Tibial artery (tissue), 4 donors: ENCODE results near the gene APBB2.
A peak's percentile ranks its signal among the peaks of the same experiment; 100 is the strongest.

ENCODE experiments used
- DNase-seq, 2 donors: peaks; one replicate each; pipeline ENCODE4 v3.0.0-alpha.2; 2019
- H3K27ac ChIP-seq, 2 donors: fragments of 200-600 bp; sonication (generic) in 1 of 2; 1 replicate in 1 of 2; 2 replicates in 1 of 2; pipeline ENCODE4 v1.5.1; 2018 to 2019; ENCODE audit warnings: mild to moderate bottlenecking in 1 of 2
- H3K27me3 ChIP-seq, 2 donors: fragments of 200-600 bp; sonication (generic) in 1 of 2; one replicate each; pipeline versions ENCODE4 v1.5.1 to v1.6.0; 2016 to 2019
- H3K36me3 ChIP-seq, 3 donors: fragments of 200-600 bp; sonication (generic) in 2 of 3; one replicate each; pipeline ENCODE4 v1.5.1; 2016 to 2019; ENCODE audit warnings: mild to moderate bottlenecking in 2 of 3
- H3K4me1 ChIP-seq, 4 donors: fragments of 200-600 bp; sonication (generic) in 2 of 4; 1 replicate in 3 of 4; 2 replicates in 1 of 4; pipeline ENCODE4 v1.5.1; 2016 to 2019
- H3K4me3 ChIP-seq, 2 donors: fragments of 200-600 bp; sonication (generic) in 1 of 2; 1 replicate in 1 of 2; 2 replicates in 1 of 2; pipeline ENCODE4 v1.5.1; 2018 to 2019; ENCODE audit warnings: mild to moderate bottlenecking in 2 of 2
- H3K9me3 ChIP-seq, 3 donors: fragments of 200-600 bp; sonication (generic) in 1 of 3; one replicate each; pipeline ENCODE4 v1.5.1; 2016 to 2019
- CTCF ChIP-seq, 2 experiments: fragments of 200-600 bp in 1 of 2; fragments of 450-650 bp in 1 of 2; IDR thresholded peaks; one replicate each; pipeline ENCODE4 v1.5.1; 2017 to 2019; ENCODE audit warnings: antibody characterized with exemption in 2 of 2, mild to moderate bottlenecking in 1 of 2, moderate library complexity in 1 of 2
- intact Hi-C: fragments of 100-400 bp; cut with DNase I; formaldehyde crosslinking; loops from one replicate; pipeline ENCODE4 v1.15.0; 2023; ENCODE audit warnings: low total_unique reads

Gene APBB2

GRCh38 chr4:41216294-41217019 is 2.1 kb upstream of the APBB2 start:
- H3K27me3 ChIP-seq, result no peaks in the 10 kb centered on the region
- peak in 1 of 2 experiments; percentile 38 for TF ChIP-seq CTCF (IDR thresholded peaks at IDR 0.05)
- peak; percentile 40 to 86 for DNase-seq
- H3K27ac ChIP-seq, result peak overlapping the region; percentile 82
- H3K9me3 ChIP-seq, result no peaks in the 10 kb centered on the region
- peaks cover 0 to 26% (median 15%) of the 10 kb centered on the region in 4 donors for H3K4me1 ChIP-seq
- peak overlapping the region; percentile 60 to 61 for H3K4me3 ChIP-seq
- H3K36me3 ChIP-seq, result no peaks in the 10 kb centered on the region
- intact Hi-C loops, result loop anchor here (10.0 kb wide), 1 partner anchor 1162 kb away; the partner anchor contains the start of gene N4BP2

- H3K4me3 ChIP-seq, result peak overlapping the region; percentile 60 to 61
- intact Hi-C loops, result loop anchor here (2.0 to 10.0 kb wide), 2 partner anchors 289 to 1161 kb away; partner anchors contain the start of gene N4BP2
- no peak for TF ChIP-seq CTCF (IDR thresholded peaks at IDR 0.05)
- no peak for DNase-seq
- H3K27ac ChIP-seq, result peak overlapping the region; percentile 82
- no peaks in the 10 kb centered on the region for H3K9me3 ChIP-seq
- no peaks in the 10 kb centered on the region for H3K36me3 ChIP-seq
- H3K27me3 ChIP-seq, result no peaks in the 10 kb centered on the region
- peaks cover 0 to 32% (median 15%) of the 10 kb centered on the region in 4 donors for H3K4me1 ChIP-seq
Measured at GRCh38 chr4:41215969-41216293, 1.6 kb upstream of the APBB2 start.

- no peaks in the 10 kb centered on the region for H3K36me3 ChIP-seq
- H3K4me3 ChIP-seq, result no peak overlapping the region
- no peaks in the 10 kb centered on the region for H3K9me3 ChIP-seq
- no peaks in the 10 kb centered on the region for H3K27me3 ChIP-seq
- H3K27ac ChIP-seq, result peak overlapping the region; percentile 82 to 86
- peaks cover 0 to 39% (median 15%) of the 10 kb centered on the region in 4 donors for H3K4me1 ChIP-seq
- no peak for TF ChIP-seq CTCF (IDR thresholded peaks at IDR 0.05)
- intact Hi-C loops, result loop anchor here (2.0 to 10.0 kb wide), 2 partner anchors 288 to 1160 kb away; partner anchors contain the start of gene N4BP2
- DNase-seq, result no peak
Measured at GRCh38 chr4:41215155-41215554, 813 bp upstream of the APBB2 start.

- DNase-seq, result no peak
- no peak for TF ChIP-seq CTCF (IDR thresholded peaks at IDR 0.05)
- H3K9me3 ChIP-seq, result no peaks in the 10 kb centered on the region
- intact Hi-C loops, result loop anchor here (2.0 to 10.0 kb wide), 3 partner anchors 237 to 1160 kb away; partner anchors contain the start of gene N4BP2
- peak overlapping the region; percentile 82 to 86 for H3K27ac ChIP-seq
- H3K27me3 ChIP-seq, result no peaks in the 10 kb centered on the region
- H3K4me1 ChIP-seq, result peaks cover 0 to 43% (median 15%) of the 10 kb centered on the region in 4 donors
- H3K36me3 ChIP-seq, result no peaks in the 10 kb centered on the region
- peak overlapping the region; percentile 96 to 97 for H3K4me3 ChIP-seq
Measured at GRCh38 chr4:41214825-41215146, 444 bp upstream of the APBB2 start.

- H3K9me3 ChIP-seq, result no peaks in the 10 kb centered on the region
- DNase-seq, result peak in 1 of 2 donors; percentile 72
- intact Hi-C loops, result loop anchor here (2.0 to 10.0 kb wide), 3 partner anchors 236 to 1159 kb away; partner anchors contain the start of gene N4BP2
- no peak for TF ChIP-seq CTCF (IDR thresholded peaks at IDR 0.05)
- H3K4me3 ChIP-seq, result peak overlapping the region; percentile 96 to 97
- no peaks in the 10 kb centered on the region for H3K36me3 ChIP-seq
- peak overlapping the region; percentile 82 to 86 for H3K27ac ChIP-seq
- no peaks in the 10 kb centered on the region for H3K27me3 ChIP-seq
- peaks cover 0 to 53% (median 17%) of the 10 kb centered on the region in 4 donors for H3K4me1 ChIP-seq
Measured at GRCh38 chr4:41213625-41214135, 662 bp downstream of the APBB2 start.
